Activated T-cell treated with anti-CD3 and anti-CD28 coated beads for 24 hours (primary cell): ENCODE measurements around the gene TACR1.

Experiments used
- DNase-seq: peaks from one replicate; pipeline ENCODE4 v3.0.0-alpha.2; 2020; ENCODE audit warnings: low read depth

The TACR1 gene

DNA sequence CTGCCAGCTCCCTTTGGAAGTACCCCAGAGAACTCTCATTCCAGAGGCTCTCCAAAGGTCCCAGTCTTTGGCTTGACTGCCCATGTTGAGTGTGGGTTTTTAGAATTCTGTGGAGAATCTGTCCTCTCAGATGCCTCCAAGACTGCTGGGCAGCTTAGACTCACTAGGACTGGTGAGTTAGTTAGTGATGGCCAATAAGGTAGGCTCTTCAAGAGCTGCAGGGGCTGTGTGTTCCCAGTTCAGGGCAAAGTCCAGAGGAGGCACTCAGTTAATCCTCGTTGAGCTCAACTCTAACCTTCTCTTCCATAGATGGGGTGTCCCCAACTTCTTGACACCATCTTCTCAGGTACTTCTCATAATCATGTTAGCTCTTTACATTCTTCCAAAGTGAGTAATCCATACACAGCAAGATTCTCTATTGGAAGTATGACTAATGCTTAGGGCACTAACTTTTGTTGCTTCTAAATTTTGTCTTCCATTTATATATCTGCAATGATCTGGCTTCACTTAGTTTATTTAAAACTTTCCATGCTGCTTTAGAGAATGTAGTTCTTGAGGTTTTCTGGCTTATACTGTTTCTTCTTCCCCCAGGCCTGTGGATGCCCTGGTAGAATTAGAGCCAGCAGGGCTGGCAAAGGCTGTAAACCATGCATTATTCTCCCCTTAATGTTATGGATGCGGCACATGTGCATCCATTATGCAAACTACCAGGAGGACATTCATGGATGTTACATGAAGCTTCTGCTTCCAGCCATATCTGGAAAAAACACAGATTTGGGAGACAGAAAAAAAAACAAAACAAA is 151.9 kb downstream of the TACR1 start:
- DNase-seq = no peak

DNA sequence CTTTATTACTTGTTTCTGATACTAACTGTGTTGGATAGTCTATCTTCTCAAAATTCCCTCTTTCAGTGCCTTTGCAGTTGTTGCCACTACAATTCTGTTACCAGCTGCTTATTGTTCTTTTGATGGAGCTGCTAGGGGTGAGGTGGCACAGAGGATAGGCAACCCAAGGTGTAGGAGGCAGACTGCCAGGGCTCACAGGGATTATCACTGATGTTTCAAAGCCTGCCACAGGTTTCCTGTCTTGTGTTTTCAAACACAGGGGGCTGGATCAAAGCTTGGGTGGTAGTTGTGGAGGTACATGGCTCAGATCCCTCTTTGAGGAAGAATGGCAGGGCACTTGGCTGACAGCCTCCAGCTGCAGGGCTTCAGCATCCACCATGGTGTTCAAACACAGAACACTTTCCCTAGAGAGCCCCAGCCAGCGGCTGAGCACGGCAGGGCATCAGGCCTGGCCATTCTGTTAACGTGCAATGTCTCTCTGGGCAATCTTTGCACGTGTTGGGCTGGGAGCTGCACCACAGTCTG is 153.7 kb downstream of the TACR1 start:
- no peak for DNase-seq

DNA sequence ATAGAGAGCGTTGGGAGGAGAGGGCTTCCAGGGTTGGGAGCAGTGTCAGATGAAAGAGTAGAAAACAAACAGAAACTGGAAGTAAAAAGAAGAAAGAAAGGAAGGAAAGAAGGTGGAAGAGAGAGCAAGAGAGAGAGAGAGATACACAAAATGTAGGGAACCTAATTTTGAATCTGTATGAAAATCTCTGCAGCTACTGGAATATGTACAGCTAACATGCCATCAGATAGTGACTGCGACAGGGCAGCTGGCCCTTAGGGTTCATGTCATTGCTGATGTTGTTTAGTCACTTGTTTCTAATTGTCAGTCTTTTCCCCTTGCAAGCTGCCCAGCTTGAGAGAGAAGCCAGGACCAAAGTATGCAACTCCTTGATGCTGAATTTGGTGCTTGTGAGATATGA is 155.0 kb downstream of the TACR1 start:
- no peak for DNase-seq

DNA sequence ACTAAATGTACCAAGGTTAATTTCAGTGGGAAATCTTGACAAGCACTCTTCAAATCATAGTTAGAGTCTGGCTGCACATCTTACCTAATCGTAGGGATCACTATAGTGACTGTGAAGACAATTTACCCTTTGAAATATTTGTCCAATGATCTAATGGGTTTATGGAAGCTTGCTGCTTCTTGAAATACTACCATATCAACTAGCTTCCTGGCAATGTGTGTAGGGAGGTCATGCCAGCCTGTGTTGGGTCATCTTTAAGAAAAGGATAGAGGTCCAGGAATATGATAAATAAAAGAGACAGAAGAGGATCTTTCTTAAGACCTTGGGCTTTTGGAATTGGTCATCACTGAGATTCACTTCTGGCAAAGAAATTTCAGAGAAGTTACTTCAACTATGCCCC is 156.5 kb downstream of the TACR1 start:
- DNase-seq = no peak

DNA sequence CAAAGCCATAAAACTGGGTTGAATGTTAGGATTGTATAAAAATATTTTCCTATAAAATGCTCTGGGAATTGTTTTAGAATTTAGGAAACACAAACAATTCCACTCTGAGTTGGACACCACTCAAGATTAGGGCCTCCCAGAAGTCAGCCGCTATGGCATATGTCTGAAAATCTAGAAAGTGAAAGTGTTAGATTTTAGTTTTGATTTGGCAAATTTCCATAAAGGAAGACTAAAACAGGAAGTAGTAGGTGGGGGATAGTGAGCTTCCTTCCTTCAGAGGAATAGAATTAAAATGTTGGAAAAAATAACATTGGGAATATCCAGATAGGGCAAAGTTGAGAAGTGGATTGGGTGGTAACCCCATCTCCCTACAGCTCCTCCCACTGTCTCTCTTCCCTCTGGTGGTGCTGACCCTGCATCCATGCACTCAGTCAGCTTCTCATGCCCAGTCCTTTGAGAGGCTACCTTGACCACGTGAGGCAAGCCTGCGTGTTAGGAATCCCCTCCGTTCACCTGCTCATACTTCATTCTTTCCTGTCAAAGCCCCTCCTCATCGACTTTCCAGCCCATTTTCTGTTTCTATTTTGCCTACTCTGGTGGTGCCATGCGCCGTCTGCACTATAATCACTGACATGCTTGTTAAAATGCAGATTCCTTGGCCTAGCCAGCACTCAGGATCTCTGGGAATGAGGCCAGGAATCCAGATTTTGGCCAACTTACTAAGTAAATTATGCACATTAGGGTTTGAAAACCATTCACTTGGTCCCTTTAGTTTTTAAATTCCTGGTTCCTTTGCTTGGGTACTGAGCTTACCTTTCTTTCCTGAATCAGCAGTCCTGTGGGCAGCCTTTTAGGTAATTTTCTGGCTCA is 157.4 kb downstream of the TACR1 start:
- no peak for DNase-seq

DNA sequence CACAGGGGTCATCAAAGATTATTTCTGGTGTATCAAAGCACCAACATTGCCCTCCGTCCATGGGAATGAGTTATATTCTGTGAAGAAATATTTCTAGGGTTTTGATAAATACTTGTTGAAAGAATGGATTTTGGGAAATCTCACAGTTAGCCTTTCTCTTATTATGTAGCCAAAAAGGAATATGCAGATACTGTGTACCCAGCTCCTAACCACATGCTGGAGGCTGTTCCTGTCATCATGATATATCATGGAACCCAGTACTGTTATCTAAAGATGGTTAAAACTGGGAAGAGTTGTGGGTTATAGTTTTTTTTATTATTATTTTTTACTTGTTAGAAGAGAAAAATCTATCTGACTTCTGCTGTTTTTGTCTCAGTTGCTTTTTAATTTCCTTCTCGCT is 158.1 kb downstream of the TACR1 start:
- DNase-seq = no peak

DNA sequence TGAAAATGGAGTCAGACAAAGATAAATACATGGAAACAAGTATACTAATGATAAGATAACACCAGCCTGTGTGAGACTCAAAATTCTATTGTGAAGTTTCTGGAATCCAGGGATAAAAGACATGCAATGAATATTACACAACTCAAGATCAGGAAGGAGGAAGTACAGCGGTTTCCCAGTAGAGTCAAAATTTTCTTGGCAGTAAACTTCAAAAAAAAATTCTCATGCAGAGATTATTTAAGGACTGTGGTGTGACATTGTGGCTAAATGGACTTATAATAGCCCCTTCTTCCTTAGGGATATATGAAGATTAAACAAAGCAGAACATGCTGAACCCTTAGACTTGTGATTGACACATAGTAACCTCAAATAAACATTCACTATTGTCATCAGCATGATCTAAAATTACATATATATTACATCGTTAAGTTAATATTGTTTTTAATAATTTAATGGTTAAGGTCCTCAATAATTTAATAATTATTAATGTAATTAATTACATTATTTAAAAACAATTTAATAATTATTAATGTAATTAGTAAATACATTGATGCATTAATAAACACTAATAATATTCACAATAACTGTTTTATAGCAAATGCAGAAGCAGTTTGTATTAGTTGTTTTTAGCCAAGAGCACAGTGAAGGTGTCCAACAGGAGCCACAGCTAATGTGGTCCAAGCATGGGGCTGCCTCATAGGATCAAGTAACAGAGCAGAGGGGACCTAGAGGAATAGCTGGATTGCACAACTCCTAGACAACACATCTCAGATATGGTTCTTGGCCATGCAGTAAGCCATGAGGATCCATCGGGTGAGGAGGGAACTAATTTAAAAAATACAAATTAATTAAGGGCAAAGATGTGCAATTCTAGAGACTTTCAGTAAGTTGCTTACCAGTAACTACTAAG is 163.6 kb downstream of the TACR1 start:
- no peak for DNase-seq

DNA sequence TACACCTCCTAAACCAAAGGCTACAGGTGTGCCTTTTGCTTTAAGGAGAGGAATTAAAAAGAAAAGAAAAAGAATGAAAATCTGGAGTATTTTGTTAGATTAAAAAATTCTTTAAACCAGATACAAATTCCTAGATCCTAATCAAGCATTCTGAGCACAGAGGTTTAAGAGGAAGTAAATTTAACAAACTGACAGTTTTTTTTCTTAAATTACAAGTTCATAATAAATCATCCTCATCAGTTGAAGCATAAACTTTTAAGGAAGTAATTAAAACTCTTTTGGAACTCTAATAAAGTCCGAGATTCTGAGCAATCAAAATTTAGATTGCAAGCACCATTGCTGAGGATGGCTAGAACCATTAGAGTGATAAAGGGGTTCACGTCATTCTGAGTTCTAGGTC is 165.8 kb downstream of the TACR1 start:
- DNase-seq = no peak

DNA sequence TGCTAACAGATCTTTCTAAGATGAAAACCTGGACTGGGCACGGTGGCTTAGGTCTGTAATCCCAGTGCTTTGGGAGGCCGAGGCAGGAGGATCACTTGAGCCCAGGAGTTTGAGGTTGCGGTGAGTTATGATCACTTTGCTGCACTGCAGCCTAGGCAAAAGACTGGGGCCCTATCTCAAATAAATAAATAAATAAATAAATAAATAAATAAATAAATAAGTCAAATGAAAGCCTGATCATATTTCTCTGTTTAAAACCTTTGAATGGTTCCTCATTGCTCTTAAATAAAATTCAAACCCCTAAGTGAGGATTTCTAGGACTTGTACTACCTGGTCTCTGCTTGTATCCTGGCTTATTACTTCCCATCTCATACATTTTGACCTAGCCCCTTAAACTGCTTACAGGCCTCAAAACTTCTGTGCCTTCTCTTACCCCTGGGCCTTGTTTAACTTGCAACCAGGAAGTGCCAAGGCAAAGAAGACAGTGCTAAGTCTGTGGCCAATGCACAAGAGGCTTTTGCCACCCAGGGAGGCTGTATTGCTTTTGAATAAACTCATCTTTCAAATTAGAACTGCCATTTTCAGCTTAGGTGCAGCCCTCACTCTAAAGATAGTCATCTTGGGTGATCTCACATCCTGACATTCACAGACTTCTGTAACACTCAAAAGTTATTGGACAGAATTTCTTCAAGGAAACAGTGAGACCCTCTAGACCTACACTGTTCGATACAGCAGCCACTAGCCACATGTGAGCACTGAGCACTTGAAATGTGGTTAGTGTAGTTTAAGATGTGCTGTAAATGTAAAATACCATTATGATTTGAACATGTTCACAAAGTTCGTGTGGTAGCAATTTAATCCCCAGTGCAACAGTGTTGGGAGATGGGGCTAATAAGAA is 167.2 kb downstream of the TACR1 start:
- DNase-seq = no peak

DNA sequence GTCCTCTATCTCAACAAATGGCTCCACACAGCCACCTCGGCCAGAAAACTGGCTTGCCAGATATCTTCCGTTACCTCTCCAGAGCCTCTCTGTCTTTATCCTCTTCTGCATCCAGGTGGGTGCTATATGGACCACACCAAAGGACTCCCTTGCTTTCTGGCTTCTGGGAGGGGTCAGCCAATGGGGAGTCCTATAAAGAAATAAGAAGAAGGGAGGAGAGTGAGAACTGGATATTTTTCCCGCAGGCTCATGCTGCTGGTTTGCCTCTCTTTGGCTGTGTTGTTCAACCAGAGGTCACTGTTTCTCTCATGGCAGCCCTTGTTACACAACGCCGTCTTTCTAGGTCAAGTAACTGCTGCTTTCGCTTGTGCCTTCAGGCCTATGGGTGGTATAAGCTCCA is 168.1 kb downstream of the TACR1 start:
- no peak for DNase-seq

DNA sequence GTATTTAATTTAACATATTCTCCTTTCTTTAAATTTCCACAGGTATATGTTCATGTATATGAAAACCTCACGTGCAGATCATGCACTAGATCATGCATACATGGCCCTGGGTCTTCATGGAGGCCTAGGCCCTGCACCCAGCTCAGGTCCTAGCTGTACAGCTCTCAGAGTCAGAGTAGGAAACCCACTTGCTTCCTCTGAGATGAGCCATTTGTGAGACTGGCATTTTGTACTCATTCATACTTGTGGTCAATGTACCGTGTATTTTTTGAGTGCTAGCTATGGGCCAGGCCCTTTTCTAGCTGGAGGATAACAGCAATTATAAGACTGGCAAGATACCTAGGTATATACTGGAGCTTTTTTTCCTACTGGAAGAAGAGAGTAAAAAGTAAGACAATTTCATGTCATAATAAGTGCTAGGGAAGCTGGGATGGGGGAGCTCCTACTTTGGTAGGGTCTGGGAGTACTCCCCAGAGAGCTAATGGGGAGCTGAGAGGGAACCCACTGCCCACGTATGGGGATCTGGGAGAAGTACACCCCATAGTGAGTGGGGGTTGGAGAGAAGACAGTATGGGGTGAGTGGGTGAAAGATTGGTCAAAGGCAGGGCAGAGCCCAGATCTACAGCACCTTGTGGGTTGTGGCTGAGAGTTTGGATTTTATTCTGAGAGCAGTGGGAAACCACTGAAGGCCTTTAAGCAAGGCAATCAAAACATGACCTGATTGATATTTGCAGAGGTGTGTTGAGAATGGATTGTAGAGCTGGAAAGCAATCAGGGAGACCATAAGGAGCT is 168.9 kb downstream of the TACR1 start:
- DNase-seq = no peak

DNA sequence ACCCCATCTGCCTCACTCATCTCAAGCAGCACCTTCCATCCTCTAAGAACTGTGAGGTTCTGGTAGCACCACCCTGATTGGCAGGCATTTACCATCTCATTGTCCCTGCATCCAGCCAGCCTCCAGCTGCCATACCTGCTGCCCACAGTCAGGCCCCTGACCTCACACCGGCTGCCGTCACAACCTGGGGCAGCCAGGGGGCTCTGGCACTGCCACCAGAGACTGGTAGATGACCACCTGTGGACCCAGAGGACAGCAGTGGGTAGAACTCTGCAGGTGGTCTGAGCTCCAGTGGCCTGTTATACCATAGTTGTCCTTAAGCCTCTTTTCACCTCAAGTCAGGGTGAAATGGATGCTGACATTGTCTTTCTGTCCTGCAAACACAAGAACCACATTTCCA is 171.4 kb downstream of the TACR1 start:
- DNase-seq = no peak

DNA sequence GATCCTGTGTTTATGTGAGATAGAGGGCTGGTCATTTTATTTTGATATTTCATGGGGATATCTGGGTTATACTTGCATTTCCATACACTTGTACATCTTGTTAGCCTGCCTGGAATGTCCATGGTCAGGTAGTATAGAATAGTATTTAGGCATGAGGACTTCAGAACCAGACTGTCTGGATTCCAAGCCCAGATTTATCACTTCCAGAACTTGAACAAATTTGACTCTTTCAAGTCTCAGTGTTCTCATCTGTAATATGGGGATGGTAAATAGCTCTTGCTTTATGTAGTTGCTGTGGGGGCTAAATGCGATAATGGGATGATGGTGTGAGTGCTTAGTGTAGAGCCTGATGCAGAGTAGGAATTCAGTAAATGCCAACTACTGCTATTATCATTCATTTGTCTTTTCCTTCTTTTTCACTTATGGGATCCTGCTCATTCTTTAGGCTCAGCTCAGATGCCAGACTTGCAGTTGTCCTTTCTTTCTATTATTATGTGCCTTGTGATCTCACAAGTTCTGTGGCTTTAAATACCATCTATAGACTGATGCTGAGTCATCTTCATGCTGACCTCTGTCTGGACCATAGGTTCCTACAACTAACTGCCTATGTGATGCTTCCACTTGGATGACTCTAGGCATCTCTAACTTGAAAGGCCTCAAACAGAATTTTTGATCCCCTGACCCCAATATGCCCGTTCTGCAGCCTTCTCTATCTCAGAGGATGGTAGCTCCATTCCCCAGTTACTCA is 173.5 kb downstream of the TACR1 start:
- DNase-seq = no peak

DNA sequence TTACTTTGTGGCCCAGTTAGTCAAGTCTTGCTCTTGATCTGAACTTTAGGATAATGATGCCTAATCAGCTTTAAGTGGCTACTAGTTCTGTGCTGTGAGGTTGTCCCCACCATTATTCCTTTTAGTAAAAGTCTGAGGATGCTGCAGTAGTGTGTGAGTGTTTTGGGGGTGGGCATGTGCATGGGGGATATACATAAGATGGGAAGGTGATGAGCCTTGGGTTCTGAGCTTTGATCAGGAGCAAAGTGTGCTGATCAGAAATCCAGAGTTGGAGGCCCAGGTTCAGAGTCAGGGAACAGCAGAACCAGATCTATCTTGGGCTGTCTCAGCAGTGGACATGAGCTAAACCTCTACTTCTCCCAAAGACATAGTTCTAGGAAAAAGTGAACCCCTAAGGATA is 174.1 kb downstream of the TACR1 start:
- DNase-seq = no peak

DNA sequence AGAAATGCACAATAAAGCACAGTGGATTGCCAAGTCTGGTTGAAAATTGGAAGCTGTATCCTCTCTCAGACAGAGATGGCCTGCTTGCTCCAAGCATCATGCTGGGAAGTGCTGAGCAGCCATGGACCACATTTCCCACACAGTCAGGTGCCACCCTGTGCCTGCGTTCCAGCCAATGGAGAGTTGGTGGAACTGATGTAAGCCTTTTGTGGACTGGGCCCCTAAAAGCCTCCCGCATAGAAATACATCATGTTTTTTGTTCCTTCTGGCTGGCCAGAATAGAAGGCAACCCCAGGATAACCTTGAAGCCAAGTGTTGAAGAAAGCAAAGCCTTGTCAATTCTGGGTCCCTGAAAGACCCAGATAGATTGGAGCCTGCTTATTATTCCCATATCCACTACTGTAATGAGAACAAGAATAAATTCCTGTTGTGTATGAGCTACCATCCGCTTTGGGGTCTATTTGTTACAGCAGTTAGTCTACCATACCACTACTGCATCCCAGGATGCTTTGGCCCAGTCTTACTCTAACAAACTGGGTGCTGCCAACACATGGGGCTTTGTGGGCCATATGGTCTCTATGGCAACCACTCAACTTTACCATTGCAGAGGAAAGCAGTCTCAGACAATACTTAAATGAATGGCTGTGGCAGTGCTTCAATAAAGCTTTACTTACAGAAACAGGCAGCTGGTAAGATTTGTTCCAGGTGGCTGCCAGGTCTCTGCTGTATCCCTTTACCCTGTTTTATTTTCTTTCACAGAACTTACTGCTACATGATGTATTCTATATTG is 175.5 kb downstream of the TACR1 start:
- DNase-seq = no peak

DNA sequence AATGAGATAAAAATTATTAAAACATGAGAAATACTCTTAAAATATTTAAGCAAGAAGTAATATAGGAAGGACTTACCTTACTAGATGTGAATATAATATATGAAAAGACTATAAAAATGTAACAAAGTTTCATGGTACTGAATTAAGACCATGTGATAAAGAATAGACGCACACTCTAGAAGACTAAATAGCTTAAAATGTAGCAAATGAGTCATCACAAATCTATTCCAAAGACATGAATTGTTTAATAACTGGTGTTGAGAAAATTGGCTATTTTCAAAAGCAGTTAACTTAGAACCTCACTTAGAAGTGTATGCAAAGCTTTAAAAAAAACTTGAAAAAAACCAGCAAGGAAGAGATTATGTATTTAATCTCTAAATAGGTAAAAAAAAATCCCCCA is 176.8 kb downstream of the TACR1 start:
- DNase-seq = no peak

DNA sequence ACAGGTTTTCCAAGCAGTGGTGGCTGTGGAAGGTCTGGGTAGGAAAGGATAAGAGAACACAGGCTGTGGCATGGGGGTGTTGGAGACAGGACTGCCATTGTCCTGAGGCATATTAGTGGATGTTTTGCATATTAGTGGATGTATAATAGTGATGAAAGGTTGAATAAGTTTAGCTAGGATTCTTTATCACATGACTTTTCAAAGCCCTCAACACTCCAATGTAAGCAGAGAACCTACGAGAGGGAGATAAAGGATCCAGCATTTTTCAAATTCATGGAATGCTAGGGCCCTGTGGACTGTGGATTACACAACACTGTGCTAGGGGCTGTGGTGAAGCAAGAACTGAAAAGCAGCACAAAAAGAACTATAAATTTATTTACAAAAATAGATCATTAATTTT is 177.6 kb downstream of the TACR1 start:
- DNase-seq = no peak

DNA sequence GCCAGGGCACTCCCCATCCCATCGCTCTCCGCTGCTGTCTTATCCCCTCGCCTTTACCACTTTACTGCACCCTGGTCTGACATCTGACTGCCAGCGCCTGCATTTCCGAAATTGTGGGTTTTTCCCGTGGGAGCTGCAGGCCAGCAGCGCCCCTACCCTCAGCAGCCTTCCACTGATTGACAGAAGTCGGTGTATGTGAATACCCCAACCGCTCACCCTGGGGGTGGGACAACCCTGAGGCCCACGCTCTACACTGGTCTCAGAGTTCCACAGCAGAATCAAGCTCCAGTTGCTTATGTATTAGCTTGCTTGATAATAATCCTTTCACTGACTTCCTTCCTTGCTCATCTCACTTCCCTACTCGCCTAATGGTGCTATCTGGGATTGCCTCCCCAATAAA is 178.8 kb downstream of the TACR1 start:
- no peak for DNase-seq

DNA sequence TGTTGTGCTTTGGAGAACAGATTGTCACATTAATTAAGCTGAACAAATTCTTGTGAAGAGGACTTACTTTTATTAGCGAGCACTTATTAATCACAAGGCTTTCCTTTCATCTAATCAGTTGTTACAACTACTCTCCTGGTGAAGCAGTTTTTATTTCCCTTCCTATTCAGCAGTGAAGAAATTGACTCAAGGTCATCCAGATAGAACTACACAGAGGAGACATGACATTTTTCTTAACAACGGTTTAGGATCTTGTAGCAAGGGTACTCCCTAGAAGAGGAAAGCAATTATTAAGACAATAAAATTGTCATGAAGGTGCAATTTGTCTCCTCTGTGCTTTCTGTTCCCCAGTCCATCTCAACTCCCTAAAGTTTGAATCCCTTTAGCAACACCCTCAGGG is 179.5 kb downstream of the TACR1 start:
- DNase-seq = no peak
